22Rv1 (cell line): ENCODE results near the gene CALHM5.

Source experiments
- H3K27ac ChIP-seq: fragments of 450-650 bp; 2 replicates; pipeline ENCODE4 v1.5.1; 2017
- CTCF ChIP-seq: fragments of 450-650 bp; IDR thresholded peaks from 2 replicates; pipeline ENCODE4 v1.5.1; 2017; ENCODE audit warnings: mild to moderate bottlenecking
- ZFX ChIP-seq: fragments of 450-650 bp; IDR thresholded peaks from 2 replicates; pipeline ENCODE4 v1.6.1; 2017; ENCODE audit warnings: antibody characterized with exemption, borderline replicate concordance

The CALHM5 gene

GRCh38 chr6:116508527-116508926 is 2.9 kb upstream of the CALHM5 start:
- TF ChIP-seq ZFX (no peak), CTCF (no peak)
- H3K27ac ChIP-seq = no peak overlapping the region

- no peak overlapping the region for H3K27ac ChIP-seq
- no peak for TF ChIP-seq ZFX
- TF ChIP-seq CTCF = no peak
Measured at GRCh38 chr6:116512111-116512559, 696 bp downstream of the CALHM5 start.

- TF ChIP-seq ZFX (no peak), CTCF (no peak)
- no peak overlapping the region for H3K27ac ChIP-seq
Measured at GRCh38 chr6:116512734-116513133, 1.3 kb downstream of the CALHM5 start.

GRCh38 chr6:116513224-116513875 is 1.9 kb downstream of the CALHM5 start:
- no peak for TF ChIP-seq ZFX
- TF ChIP-seq CTCF = no peak
- no peak overlapping the region for H3K27ac ChIP-seq

- H3K27ac ChIP-seq = no peak overlapping the region
- TF ChIP-seq CTCF = no peak
- no peak for TF ChIP-seq ZFX
Measured at GRCh38 chr6:116514111-116514510, 2.7 kb downstream of the CALHM5 start.

- no peak for TF ChIP-seq CTCF
- TF ChIP-seq ZFX = no peak
- H3K27ac ChIP-seq = no peak overlapping the region
Measured at GRCh38 chr6:116515141-116515540, 3.7 kb downstream of the CALHM5 start.

GRCh38 chr6:116518621-116519368 is 7.4 kb downstream of the CALHM5 start:
- H3K27ac ChIP-seq = no peak overlapping the region
- TF ChIP-seq ZFX (no peak), CTCF (no peak)
